Pancreas (tissue), 10 donors: ENCODE measurements around the gene PDCL2. TPM values are rescaled to one million over a fixed set of nuclear protein-coding genes. Genes with fewer than 3 reads are reported as not detected.
"Not testable (repeated sequence)": the region's sequence is repeated elsewhere in the genome, so short reads cannot be mapped to it uniquely, and the experiment has no call there.

Experiments
- ATAC-seq, 4 donors: fragments of 200-7000 bp; cut with Tn5 transposase; one replicate each; pipeline versions ENCODE4 v1.8.0 to v1.9.1; 2020; ENCODE audit warnings: mild to moderate bottlenecking in 4 of 4, moderate library complexity in 4 of 4
- DNase-seq, 6 donors: peaks; one replicate each; pipeline ENCODE4 v3.0.0-alpha.2; 2020
- FAIRE-seq: peaks from 2 replicates; lab custom pipeline; 2012; peaks lifted over from hg19 to GRCh38; lab: Jason Lieb, UNC
- H3K27ac ChIP-seq, 4 donors: fragments of 200-600 bp; sonication (generic); 1 replicate in 3 of 4; 2 replicates in 1 of 4; pipeline versions ENCODE4 v1.5.0 to v1.8.0; 2020
- H3K27me3 ChIP-seq, 4 donors: fragments of 200-600 bp; one replicate each; pipeline ENCODE4 v1.8.0; 2021
- H3K36me3 ChIP-seq, 3 donors: fragments of 200-600 bp; sonication (generic) in 1 of 3; one replicate each; pipeline versions ENCODE4 v1.5.0 to v1.8.0; 2020 to 2021
- H3K4me1 ChIP-seq, 3 donors: fragments of 200-600 bp; one replicate each; pipeline ENCODE4 v1.8.0; 2021
- H3K4me3 ChIP-seq, 4 donors: fragments of 200-600 bp; sonication (generic) in 2 of 4; one replicate each; pipeline versions ENCODE4 v1.5.0 to v1.8.0; 2020 to 2021
- H3K9me3 ChIP-seq, 4 donors: fragments of 200-600 bp; one replicate each; pipeline ENCODE4 v1.8.0; 2021
- CTCF ChIP-seq, 4 donors: fragments of 200-600 bp; sonication (generic) in 3 of 4; IDR thresholded peaks; one replicate each; pipeline versions ENCODE4 v1.5.0 to v1.8.0; 2021; ENCODE audit warnings: antibody characterized with exemption in 4 of 4
- WGBS, 2 donors: extraction: QIAGEN DNeasy Blood & Tissue Kit; methylation state at CpG; one replicate each; pipeline ENCODE4 v1.1.7; 2013; 5-methylcytosine and 5-hydroxymethylcytosine counted together
- intact Hi-C, 3 donors: fragments of 100-400 bp; cut with DNase I; formaldehyde crosslinking; loops; one replicate each; pipeline versions ENCODE4 v1.11.1 to v1.14.2; 2022
- polyA plus RNA-seq, 2 donors: library from polyadenylated mRNA; stranded (reverse); fragments of 200-250 nt; gene quantifications; one replicate each; pipeline ENCODE4 v1.2.3, GENCODE V29; 2013
- total RNA-seq, 6 donors: library from RNA; stranded (reverse); fragmentation: NEBNext Ultra II Directional in 4 of 6; extraction: Animal tissue kit (Norgen Biotek cat#: 25700) in 4 of 6; gene quantifications; one replicate each; pipeline versions ENCODE4 v1.2.1 to v1.2.4, GENCODE V29; 2021 to 2023
- donor health status: healthy with polysubstance abuse.
- donor health status: DM: no; HTN: no; CAD: no; lungs with moderate emphysema.
- donor health status: DM: no; HTN: no; CAD: no.
- donor health status: control.
- donor health status: control.
- donor health status: Bipolar disorder and iron deficiency.
- donor health status: DM: yes; HTN: yes; CAD: no.
- donor health status: DM: no; HTN: no; CAD: no.
- donor health status: DM: no; HTN: no; CAD: no.
- donor health status: DM: yes; HTN: yes; CAD: no.

Gene PDCL2
- total and polyA plus RNA-seq, 8 donors: not detected

GRCh38 chr4:55600640-55601039, 8.6 kb upstream of the PDCL2 start:
- H3K4me1 ChIP-seq: no peaks in the 10 kb centered on the region
- no peak overlapping the region for H3K27ac ChIP-seq
- intact Hi-C loops: no loop called here
- no peak overlapping the region for H3K4me3 ChIP-seq
- DNase-seq: no peak
- no peak for FAIRE-seq
- no peaks in the 10 kb centered on the region for H3K36me3 ChIP-seq
- no peak for TF ChIP-seq CTCF (IDR thresholded peaks at IDR 0.05)
- no peaks in the 10 kb centered on the region for H3K9me3 ChIP-seq
- no peaks in the 10 kb centered on the region for H3K27me3 ChIP-seq
- no peak for ATAC-seq

- no peak overlapping the region for H3K27ac ChIP-seq
- H3K4me3 ChIP-seq: no peak overlapping the region
- intact Hi-C loops: no loop called here
- ATAC-seq (no peak), FAIRE-seq (no peak), DNase-seq (no peak)
- no peaks in the 10 kb centered on the region for H3K4me1 ChIP-seq
- H3K27me3 ChIP-seq: no peaks in the 10 kb centered on the region
- WGBS, 2 donors: 70 to 91% methylated on average over 2 of the region's 2 CpGs
- no peaks in the 10 kb centered on the region for H3K9me3 ChIP-seq
- H3K36me3 ChIP-seq: no peaks in the 10 kb centered on the region
- no peak for TF ChIP-seq CTCF (IDR thresholded peaks at IDR 0.05)
These were observed 6.6 kb upstream of the PDCL2 start for GRCh38 chr4:55598641-55599040.

GRCh38 chr4:55588160-55588559, 3.9 kb downstream of the PDCL2 start:
- no peaks in the 10 kb centered on the region for H3K9me3 ChIP-seq
- H3K27me3 ChIP-seq: no peaks in the 10 kb centered on the region
- 39 to 54% methylated on average over 2 of the region's 2 CpGs for WGBS, 2 donors
- no peak for TF ChIP-seq CTCF (IDR thresholded peaks at IDR 0.05)
- no peak overlapping the region for H3K4me3 ChIP-seq
- intact Hi-C loops: no loop called here
- no peaks in the 10 kb centered on the region for H3K36me3 ChIP-seq
- no peaks in the 10 kb centered on the region for H3K4me1 ChIP-seq
- ATAC-seq: no peak
- FAIRE-seq: no peak
- DNase-seq: no peak
- no peak overlapping the region for H3K27ac ChIP-seq

- H3K27me3 ChIP-seq, H3K4me1 ChIP-seq, DNase-seq, H3K36me3 ChIP-seq, intact Hi-C loops, H3K9me3 ChIP-seq, FAIRE-seq, H3K27ac ChIP-seq, H3K4me3 ChIP-seq, ATAC-seq: not testable (repeated sequence)
- WGBS, 2 donors: 88% methylated on average over 2 of the region's 2 CpGs; no CpG with 5 or more reads in 1 of the 2 donors
These were observed 9.3 kb downstream of the PDCL2 start for GRCh38 chr4:55582773-55583172.

DNA sequence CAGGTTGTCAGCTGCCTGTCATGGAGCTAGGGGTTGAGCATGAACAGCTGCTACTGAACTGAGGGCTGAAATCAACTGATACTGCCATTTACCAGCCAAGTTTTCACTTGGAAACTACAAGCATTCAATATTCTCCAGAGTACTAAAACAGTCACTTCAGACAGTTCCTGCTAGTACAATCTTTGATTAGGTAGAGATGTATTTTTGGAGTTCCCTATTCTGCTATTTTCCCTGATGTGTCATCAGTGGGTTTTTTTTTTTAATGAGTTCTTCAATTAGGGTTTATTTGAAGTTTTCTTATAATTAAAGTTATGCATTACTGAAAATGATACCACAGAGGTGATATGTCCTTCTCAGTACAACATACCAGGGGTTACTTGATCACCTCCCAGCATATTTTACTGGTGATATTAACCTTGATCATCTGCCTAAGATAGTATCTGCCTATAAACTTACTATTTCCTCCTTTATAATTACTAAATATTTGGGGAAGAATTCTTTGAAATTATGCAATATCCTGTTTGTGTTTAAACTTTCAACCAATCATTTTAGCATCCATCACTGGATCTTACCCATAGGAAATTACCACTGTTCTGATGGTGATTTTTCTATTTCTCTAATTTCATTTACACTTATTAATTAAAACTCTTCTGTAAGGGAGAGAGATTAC, 13.6 kb downstream of the PDCL2 start:
- Histone ChIP-seq H3K4me1 (no peaks in the 10 kb centered on the region), H3K27me3 (no peaks in the 10 kb centered on the region), H3K36me3 (no peaks in the 10 kb centered on the region), H3K4me3 (no peak overlapping the region), H3K27ac (no peak overlapping the region), H3K9me3 (no peaks in the 10 kb centered on the region)
- DNase-seq (no peak), FAIRE-seq (no peak), ATAC-seq (no peak)
- intact Hi-C loops: no loop called here
- TF ChIP-seq CTCF (IDR thresholded peaks at IDR 0.05): no peak
